GM23338 (cell line): ENCODE results near the gene HTR4. TPM values are rescaled to one million over a fixed set of nuclear protein-coding genes. Genes with fewer than 3 reads are reported as not detected.

Source experiments
- ATAC-seq: fragments of 200-7000 bp; cut with Tn5 transposase; 3 replicates; pipeline ENCODE4 v1.9.1; 2020
- DNase-seq: peaks from one replicate; pipeline ENCODE4 v3.0.0-alpha.2; 2015; ENCODE audit warnings: low spot score
- H2AFZ ChIP-seq: fragments of 200-600 bp; sonication (generic); 2 replicates; pipeline ENCODE4 v1.8.0; 2016; ENCODE audit warnings: antibody characterized with exemption, mild to moderate bottlenecking, moderate library complexity
- H3F3A ChIP-seq: fragments of 200-600 bp; sonication (generic); replicated peaks from 2 replicates; pipeline ENCODE4 v1.8.0; 2017; ENCODE audit warnings: antibody characterized with exemption, mixed run types, low read depth
- H3K27ac ChIP-seq: fragments of 200-600 bp; sonication (generic); 2 replicates; pipeline ENCODE4 v1.6.1; 2016; ENCODE audit warnings: low read depth
- H3K27me3 ChIP-seq: fragments of 200-600 bp; sonication (generic); 2 replicates; pipeline ENCODE4 v1.8.0; 2016; ENCODE audit warnings: mild to moderate bottlenecking, mixed run types, moderate library complexity; ENCODE audit not compliant: insufficient read depth
- H3K36me3 ChIP-seq: fragments of 200-600 bp; sonication (generic); 2 replicates; pipeline ENCODE4 v1.8.0; 2016; ENCODE audit warnings: mild to moderate bottlenecking; ENCODE audit not compliant: insufficient read depth
- H3K4me1 ChIP-seq: fragments of 200-600 bp; sonication (generic); 2 replicates; pipeline ENCODE4 v1.8.0; 2016; ENCODE audit warnings: mild to moderate bottlenecking, moderate library complexity; ENCODE audit not compliant: insufficient read depth
- H3K4me2 ChIP-seq: fragments of 200-600 bp; sonication (generic); 2 replicates; pipeline ENCODE4 v1.7.1; 2017; ENCODE audit warnings: mixed run types
- H3K4me3 ChIP-seq: fragments of 200-600 bp; sonication (generic); 2 replicates; pipeline ENCODE4 v1.6.1; 2016; ENCODE audit warnings: mixed run types
- H3K79me2 ChIP-seq: fragments of 200-600 bp; sonication (generic); replicated peaks from 2 replicates; pipeline ENCODE4 v1.8.0; 2017; ENCODE audit warnings: mild to moderate bottlenecking; ENCODE audit not compliant: insufficient read depth
- H3K9me2 ChIP-seq: fragments of 200-600 bp; sonication (generic); 2 replicates; pipeline ENCODE4 v1.8.0; 2017; ENCODE audit not compliant: insufficient read depth
- H4K20me1 ChIP-seq: fragments of 200-600 bp; sonication (generic); replicated peaks from 2 replicates; pipeline ENCODE4 v1.8.0; 2017; ENCODE audit warnings: mild to moderate bottlenecking; ENCODE audit not compliant: insufficient read depth
- H3K27ac Mint-ChIP-seq: 2 replicates; pipeline ENCODE4 v1.8.0; 2020; ENCODE audit warnings: inconsistent platforms, mild to moderate bottlenecking, moderate library complexity, mixed read lengths
- H3K27me3 Mint-ChIP-seq: 3 replicates; pipeline ENCODE4 v1.8.0; 2022; ENCODE audit warnings: low read depth, mild to moderate bottlenecking, moderate library complexity, mixed read lengths, inconsistent platforms; ENCODE audit not compliant: insufficient read depth, poor library complexity
- H3K36me3 Mint-ChIP-seq: 3 replicates; pipeline ENCODE4 v1.8.0; 2021; ENCODE audit warnings: low read depth, mild to moderate bottlenecking, inconsistent platforms, moderate library complexity, mixed read lengths
- H3K4me1 Mint-ChIP-seq: 3 replicates; pipeline ENCODE4 v1.8.0; 2020; ENCODE audit warnings: mild to moderate bottlenecking, inconsistent platforms, mixed read lengths
- H3K4me3 Mint-ChIP-seq: 3 replicates; pipeline ENCODE4 v1.8.0; 2021; ENCODE audit warnings: moderate library complexity, mild to moderate bottlenecking, inconsistent platforms, mixed read lengths
- H3K9me3 Mint-ChIP-seq: 3 replicates; pipeline ENCODE4 v1.8.0; 2020; ENCODE audit warnings: moderate library complexity, mild to moderate bottlenecking, inconsistent platforms, mixed read lengths
- CREB1 ChIP-seq: fragments of 250-450 bp; sonication (Bioruptor Pico); IDR thresholded peaks from 2 replicates; pipeline ENCODE4 v1.5.0; 2020; ENCODE audit warnings: low read depth, mild to moderate bottlenecking, moderate library complexity
- CTCF ChIP-seq, 2 experiments: fragments of 200-600 bp in 1 of 2; sonication (generic) in 1 of 2; conservative IDR thresholded peaks; 2 replicates each; pipeline versions ENCODE4 v1.5.1 to v1.6.1; 2016 to 2017; ENCODE audit warnings: antibody characterized with exemption in 2 of 2, low read depth in 2 of 2, mild to moderate bottlenecking in 2 of 2, moderate library complexity in 1 of 2
- EZH2 ChIP-seq: fragments of 200-600 bp; sonication (generic); IDR thresholded peaks from one replicate; pipeline ENCODE4 v1.8.0; 2017; ENCODE audit warnings: antibody characterized with exemption, mild to moderate bottlenecking, low read depth; ENCODE audit not compliant: unreplicated experiment
- EZH2phosphoT487 ChIP-seq: fragments of 200-600 bp; sonication (generic); IDR thresholded peaks from one replicate; pipeline ENCODE4 v1.8.1; 2018; ENCODE audit warnings: antibody characterized with exemption; ENCODE audit not compliant: unreplicated experiment
- NANOG ChIP-seq: IDR thresholded peaks from 2 replicates; pipeline ENCODE4 v1.6.1; 2016; ENCODE audit warnings: antibody characterized with exemption, borderline replicate concordance
- POLR2AphosphoS5 ChIP-seq: IDR thresholded peaks from 2 replicates; pipeline ENCODE4 v1.6.1; 2016; ENCODE audit warnings: antibody characterized with exemption, low read depth
- REST ChIP-seq: IDR thresholded peaks from one replicate; pipeline ENCODE4 v1.6.1; 2018; ENCODE audit warnings: antibody characterized with exemption; ENCODE audit not compliant: unreplicated experiment
- polyA plus RNA-seq: library from polyadenylated mRNA; unstranded; fragments of >200 nt; fragmentation: Nextera tagmentation; extraction: Ambion mirVana; gene quantifications from 2 replicates; pipeline ENCODE4 v1.2.1, GENCODE V29; 2016
- total RNA-seq: library from RNA; depleted of rRNA; stranded (reverse); fragments of >200 nt; shearing (Covaris generic); gene quantifications from 2 replicates; pipeline ENCODE4 v1.2.3, GENCODE V29; 2014
- TF ChIP-seq, protein P1 (sequence below): IDR thresholded peaks from 2 replicates; pipeline ENCODE4 v1.6.1; 2016; ENCODE audit warnings: antibody characterized with exemption

HTR4 gene
- total and polyA plus RNA-seq, 2 experiments from 2014 or later, result 0.10 TPM; not detected in 1

DNA sequence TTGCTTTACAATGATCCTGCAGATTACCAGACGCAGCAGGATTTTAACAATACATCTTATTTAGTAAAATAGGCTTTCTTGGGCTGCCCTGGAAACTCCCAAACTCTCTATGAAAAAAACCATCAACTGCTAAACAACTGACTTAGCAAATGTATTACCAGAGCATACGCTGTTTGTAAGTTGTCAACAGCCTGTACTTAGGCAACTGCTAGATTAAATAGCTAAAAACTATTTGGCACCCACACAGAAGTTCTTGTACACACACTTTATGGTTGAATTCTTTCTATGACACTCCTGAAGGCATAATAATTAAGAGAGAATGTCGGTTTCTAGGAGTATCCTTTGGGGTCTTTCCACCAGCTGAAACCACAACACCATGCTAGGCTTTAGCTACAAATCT lies 146.7 kb downstream of the HTR4 start (continued):
- no peak for TF ChIP-seq EZH2phosphoT487
- no peak for TF ChIP-seq REST
- TF ChIP-seq CREB1 (CRISPR knock-in tag), result no peak
- TF ChIP-seq, protein P1, sequence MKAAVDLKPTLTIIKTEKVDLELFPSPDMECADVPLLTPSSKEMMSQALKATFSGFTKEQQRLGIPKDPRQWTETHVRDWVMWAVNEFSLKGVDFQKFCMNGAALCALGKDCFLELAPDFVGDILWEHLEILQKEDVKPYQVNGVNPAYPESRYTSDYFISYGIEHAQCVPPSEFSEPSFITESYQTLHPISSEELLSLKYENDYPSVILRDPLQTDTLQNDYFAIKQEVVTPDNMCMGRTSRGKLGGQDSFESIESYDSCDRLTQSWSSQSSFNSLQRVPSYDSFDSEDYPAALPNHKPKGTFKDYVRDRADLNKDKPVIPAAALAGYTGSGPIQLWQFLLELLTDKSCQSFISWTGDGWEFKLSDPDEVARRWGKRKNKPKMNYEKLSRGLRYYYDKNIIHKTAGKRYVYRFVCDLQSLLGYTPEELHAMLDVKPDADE, result no peak
- no peak for TF ChIP-seq POLR2AphosphoS5
- no peak for TF ChIP-seq CTCF (conservative IDR thresholded peaks at IDR 0.05; ENCODE audit: low read depth in 2 of 2)

DNA sequence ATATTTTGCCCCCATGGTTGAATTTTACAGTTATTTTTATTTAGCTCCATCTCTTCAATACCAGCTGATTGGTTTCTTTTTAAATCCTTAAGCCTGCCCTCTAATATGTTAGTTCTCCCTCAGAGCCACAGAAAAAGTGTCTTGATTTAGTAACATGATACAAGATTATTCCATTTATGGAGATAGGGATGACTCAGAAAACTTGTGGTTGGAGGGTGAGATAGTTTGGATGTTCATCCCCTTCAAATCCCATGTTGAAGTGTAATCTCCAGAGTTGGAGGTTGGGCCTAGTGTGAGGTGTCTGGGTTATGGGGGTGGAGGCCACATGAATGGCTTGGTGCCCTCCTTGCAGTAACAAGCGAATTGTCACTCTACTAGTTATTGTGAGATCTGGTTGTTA lies 154.9 kb downstream of the HTR4 start:
- Histone ChIP-seq H2AFZ (no peak overlapping the region), H3K4me2 (no peak overlapping the region), H3K79me2 (no peaks in the 10 kb centered on the region), H3K4me3 (no peak overlapping the region), H3K4me1 (peaks cover 5% of the 10 kb centered on the region; the same call in 1 of the 2 replicates), H4K20me1 (no peaks in the 10 kb centered on the region), H3F3A (no peaks in the 10 kb centered on the region), H3K9me2 (no peaks in the 10 kb centered on the region), H3K27ac (no peak overlapping the region), H3K27me3 (no peaks in the 10 kb centered on the region), H3K36me3 (no peaks in the 10 kb centered on the region)
- DNase-seq, result no peak
- no peaks in the 10 kb centered on the region for H3K36me3 Mint-ChIP-seq
- H3K4me3 Mint-ChIP-seq, result no peak overlapping the region
- H3K27me3 Mint-ChIP-seq, result peaks cover 2% of the 10 kb centered on the region
- peaks cover 2% of the 10 kb centered on the region; the same call in 2 of the 3 replicates for H3K9me3 Mint-ChIP-seq
- H3K27ac Mint-ChIP-seq, result no peak overlapping the region
- peaks cover 8% of the 10 kb centered on the region for H3K4me1 Mint-ChIP-seq
- no peak for ATAC-seq
- TF ChIP-seq CTCF (conservative IDR thresholded peaks at IDR 0.05; ENCODE audit: low read depth in 2 of 2) (no peak), POLR2AphosphoS5 (no peak), NANOG (no peak), CREB1 (CRISPR knock-in tag) (no peak), EZH2 (no peak)
